RWPE2 (cell line): ENCODE measurements around the gene KIF15.

Source experiments
- ATAC-seq: fragments of 200-7000 bp; cut with Tn5 transposase; 3 replicates; pipeline ENCODE4 v1.9.1; 2021; ENCODE audit warnings: low read depth
- DNase-seq: peaks from one replicate; pipeline ENCODE4 v3.0.0-alpha.2; 2020; ENCODE audit warnings: low spot score
- H3K27ac ChIP-seq: fragments of 450-650 bp; 2 replicates; pipeline ENCODE4 v1.5.1; 2017; ENCODE audit warnings: mild to moderate bottlenecking; ENCODE audit not compliant: poor library complexity, severe bottlenecking
- H3K27me3 ChIP-seq: fragments of 250-450 bp; sonication (Bioruptor Pico); 2 replicates; pipeline ENCODE4 v1.5.1; 2021; ENCODE audit warnings: mild to moderate bottlenecking, moderate library complexity; ENCODE audit not compliant: insufficient read depth, poor library complexity, severe bottlenecking
- H3K36me3 ChIP-seq: fragments of 250-450 bp; sonication (Bioruptor Pico); 2 replicates; pipeline ENCODE4 v1.5.1; 2020; ENCODE audit warnings: low read depth, mild to moderate bottlenecking, moderate library complexity
- H3K4me1 ChIP-seq: fragments of 250-450 bp; sonication (Bioruptor Pico); 2 replicates; pipeline ENCODE4 v1.5.1; 2021; ENCODE audit warnings: mild to moderate bottlenecking, moderate library complexity; ENCODE audit not compliant: insufficient read depth, poor library complexity, severe bottlenecking
- H3K4me3 ChIP-seq: fragments of 250-450 bp; sonication (Bioruptor Pico); 2 replicates; pipeline ENCODE4 v1.5.1; 2021; ENCODE audit warnings: mild to moderate bottlenecking, moderate library complexity; ENCODE audit not compliant: severe bottlenecking
- H3K9me3 ChIP-seq: fragments of 250-450 bp; sonication (Bioruptor Pico); 2 replicates; pipeline ENCODE4 v1.5.1; 2021; ENCODE audit warnings: mild to moderate bottlenecking, moderate library complexity; ENCODE audit not compliant: severe bottlenecking
- CTCF ChIP-seq: fragments of 450-650 bp; IDR thresholded peaks from one replicate; pipeline ENCODE4 v1.5.1; 2017; ENCODE audit warnings: mild to moderate bottlenecking, moderate library complexity; ENCODE audit not compliant: poor library complexity, severe bottlenecking

The KIF15 gene

GRCh38 chr3:44860117-44860516 lies 98.5 kb downstream of the KIF15 start:
- H3K36me3 ChIP-seq: peaks cover 5% of the 10 kb centered on the region; the same call in 1 of the 2 replicates
- H3K9me3 ChIP-seq: no peaks in the 10 kb centered on the region
- H3K27me3 ChIP-seq: no peaks in the 10 kb centered on the region
- H3K4me3 ChIP-seq: no peak overlapping the region
- no peak for TF ChIP-seq CTCF
- no peak for ATAC-seq
- no peak overlapping the region for H3K27ac ChIP-seq
- H3K4me1 ChIP-seq: peaks cover 6% of the 10 kb centered on the region
- DNase-seq: no peak

GRCh38 chr3:44861412-44862225 lies 100.0 kb downstream of the KIF15 start, which contains the start of gene TMEM42:
TSS of gene TMEM42 (plus strand) at chr3:44861912. CDS start at chr3:44861925, 13 bp downstream.
- Histone ChIP-seq H3K27ac (peak within 1 kb of the TSS; percentile 70), H3K9me3 (no peaks in the 10 kb centered on the region), H3K4me3 (peak within 1 kb of the TSS; percentile 42)

GRCh38 chr3:44862226-44862637 lies 100.6 kb downstream of the KIF15 start:
- H3K9me3 ChIP-seq: no peaks in the 10 kb centered on the region
- peak; percentile 38 for ATAC-seq
- H3K4me1 ChIP-seq: peaks cover 6% of the 10 kb centered on the region
- no peak for DNase-seq
- H3K27ac ChIP-seq: peak overlapping the region; percentile 70
- peaks cover 6% of the 10 kb centered on the region; the same call in 1 of the 2 replicates for H3K36me3 ChIP-seq
- H3K27me3 ChIP-seq: no peaks in the 10 kb centered on the region
- H3K4me3 ChIP-seq: peak overlapping the region; percentile 42
- TF ChIP-seq CTCF: no peak

More at GRCh38 chr3:44861412-44862225, 100.0 kb downstream of the KIF15 start, which contains the start of gene TMEM42:
- Histone ChIP-seq H3K27me3 (no peaks in the 10 kb centered on the region), H3K4me1 (peaks cover 6% of the 10 kb centered on the region), H3K36me3 (peaks cover 6% of the 10 kb centered on the region; the same call in 1 of the 2 replicates)
- ATAC-seq (peak; percentile 88), DNase-seq (peak; percentile 84)
- TF ChIP-seq CTCF: peak; percentile 14

- Histone ChIP-seq H3K27me3 (no peaks in the 10 kb centered on the region), H3K27ac (no peak overlapping the region), H3K4me3 (no peak overlapping the region), H3K36me3 (peaks cover 6% of the 10 kb centered on the region; the same call in 1 of the 2 replicates), H3K9me3 (no peaks in the 10 kb centered on the region), H3K4me1 (peaks cover 6% of the 10 kb centered on the region)
- TF ChIP-seq CTCF: no peak
- no peak for ATAC-seq
- no peak for DNase-seq
Measured at GRCh38 chr3:44865272-44866035, 103.9 kb downstream of the KIF15 start.
